Jurkat, Clone E6-1 (cell line): Measurements from ENCODE around the gene EVX1.

Experiments
- DNase-seq: peaks from one replicate; pipeline ENCODE4 v3.0.0-alpha.2; 2011; ENCODE audit warnings: low read depth, low spot score
- H3K4me3 ChIP-seq: 2 replicates; pipeline ENCODE4 v1.5.1; 2011; ENCODE audit warnings: mild to moderate bottlenecking, low read length, control low read depth, moderate library complexity

The EVX1 gene

DNA sequence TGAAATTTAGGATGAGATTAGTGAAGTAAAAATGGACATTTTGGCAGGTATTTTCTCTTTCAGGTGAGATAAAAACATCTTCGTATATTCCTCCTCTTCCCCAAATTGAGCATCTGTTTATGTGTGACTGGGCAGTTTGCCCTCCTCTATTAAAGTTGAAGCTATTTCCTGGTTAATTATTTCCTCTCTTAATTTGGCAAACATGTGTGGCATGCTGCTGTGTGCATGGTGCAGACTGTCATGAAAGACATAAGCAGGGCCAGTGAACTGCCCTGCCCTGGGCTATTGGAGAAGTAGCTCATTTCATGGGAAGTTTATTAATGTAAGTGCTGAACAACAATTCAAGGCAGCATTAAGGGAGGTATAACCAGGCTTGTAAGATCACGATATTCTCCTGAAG, 52.6 kb downstream of the EVX1 start:
- H3K4me3 ChIP-seq, result no peak overlapping the region
- DNase-seq, result no peak

GRCh38 chr7:27297356-27297755, 54.8 kb downstream of the EVX1 start:
- DNase-seq, result no peak
- no peak overlapping the region for H3K4me3 ChIP-seq
